Kidney capillary endothelial cell (primary cell): ENCODE results near the gene ZNF12.
"Not testable (repeated sequence)": the region's sequence is repeated elsewhere in the genome, so short reads cannot be mapped to it uniquely, and the experiment has no call there.

Source experiments
- DNase-seq: peaks from one replicate; pipeline ENCODE4 v3.0.0-alpha.2; 2018; ENCODE audit warnings: low spot score

The ZNF12 gene

DNA sequence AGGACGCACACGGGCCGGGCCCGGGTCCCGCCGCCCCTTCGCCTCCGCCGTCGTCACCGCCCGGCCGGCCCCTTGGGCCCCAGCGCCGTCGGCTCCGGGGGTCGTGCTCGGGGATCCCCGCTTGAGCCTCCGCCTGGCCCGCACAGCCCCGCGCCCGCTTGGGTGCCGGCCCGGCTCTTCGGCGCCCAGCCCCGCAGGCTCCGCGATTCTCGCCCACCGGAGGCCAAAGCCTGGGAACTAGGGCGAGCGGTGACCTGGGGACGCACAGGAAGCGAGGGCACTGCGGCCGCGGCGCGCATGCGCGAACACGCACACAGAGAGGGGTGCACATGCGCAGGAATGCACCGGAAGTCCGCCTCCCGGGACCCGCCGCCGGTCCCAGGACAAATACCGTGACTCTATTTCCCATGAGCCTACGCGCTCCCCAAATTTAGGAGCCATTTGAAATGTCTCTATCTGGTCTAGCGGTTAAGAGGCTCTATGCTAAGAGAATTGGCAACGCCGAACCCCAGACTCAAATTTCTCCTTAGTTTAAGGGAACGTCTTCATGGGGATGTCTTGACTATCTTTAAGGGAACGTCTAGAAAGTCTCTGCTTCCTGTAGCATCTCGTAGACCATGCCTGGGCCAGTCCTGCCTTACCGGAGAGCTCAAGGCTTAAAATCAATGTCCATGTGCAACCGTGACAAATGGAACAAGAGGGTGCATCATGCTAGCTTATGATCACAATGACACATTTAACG, at the start of gene ZNF12:
Gene ZNF12, minus strand, starts transcription at position 282 of the 742 bp plus-strand sequence. CDS start 1,774 bp downstream, outside the sequence.
- DNase-seq = peak; percentile 93

DNA sequence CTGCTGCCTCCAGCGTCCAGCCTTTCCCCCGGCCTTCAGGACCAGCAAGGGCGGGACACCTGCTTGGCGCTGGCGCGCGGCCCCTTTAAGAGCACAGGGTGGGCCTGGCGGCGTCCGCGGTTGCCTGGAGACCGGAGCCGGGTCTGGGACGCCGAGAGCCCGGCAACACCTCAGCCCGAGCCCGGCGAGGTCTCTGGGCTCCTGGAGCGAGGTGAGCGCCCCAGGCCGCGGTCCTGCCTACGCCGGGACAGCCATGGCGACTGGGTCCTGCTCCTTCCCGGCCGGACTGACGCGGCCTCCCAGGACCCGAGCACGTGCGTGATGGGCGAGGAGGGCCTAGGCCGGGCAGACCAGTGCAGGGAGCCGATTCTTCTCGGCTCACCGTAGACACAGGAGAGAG, 47.2 kb upstream of the ZNF12 start, which contains the start of gene RSPH10B2:
Gene RSPH10B2, plus strand, starts transcription at position 140 of the 400 bp plus-strand sequence. CDS start 3,575 bp downstream, outside the sequence.
- DNase-seq = not testable (repeated sequence)

DNA sequence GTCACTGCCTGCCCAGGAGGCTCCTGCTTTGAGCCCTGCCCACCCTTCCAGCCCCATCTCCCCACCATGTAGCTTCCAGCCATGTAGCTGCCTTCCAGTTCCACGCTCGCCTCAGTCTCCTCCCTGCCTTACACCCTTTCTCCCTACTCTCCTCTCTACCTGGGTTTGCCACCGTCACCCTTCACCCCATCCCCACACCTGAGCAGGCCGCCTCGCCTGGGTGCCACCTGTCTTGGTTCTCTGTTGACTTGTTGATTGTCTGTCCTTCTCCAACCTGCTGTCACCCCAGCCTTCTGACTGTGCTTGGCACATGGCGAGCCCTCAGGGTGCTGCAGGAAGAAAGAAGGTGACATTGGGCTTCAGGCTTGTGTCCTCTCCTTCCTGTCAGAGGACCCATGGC, 43.4 kb upstream of the ZNF12 start:
- not testable (repeated sequence) for DNase-seq

DNA sequence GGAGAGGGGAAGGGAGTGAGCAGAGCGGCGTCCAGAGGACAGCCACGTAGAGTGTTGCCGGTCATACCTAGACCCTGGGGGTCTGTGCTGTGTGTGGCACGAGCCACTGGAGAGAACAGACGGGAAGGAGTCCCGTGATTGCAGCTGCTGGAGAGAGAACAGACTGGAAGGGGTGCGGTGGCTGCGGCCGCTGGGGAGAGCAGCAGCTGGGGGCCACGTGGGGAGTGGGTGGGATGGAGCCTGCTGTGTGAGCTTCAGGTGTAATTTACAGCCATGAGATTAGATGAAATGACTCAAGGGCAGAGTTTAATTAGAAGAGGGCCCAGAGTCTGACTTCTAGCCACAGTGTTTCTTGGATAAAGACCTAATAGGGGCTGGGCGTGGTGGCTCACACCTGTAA, 42.6 kb upstream of the ZNF12 start:
- DNase-seq = not testable (repeated sequence)

GRCh38 chr7:6744410-6745100, 37.8 kb upstream of the ZNF12 start:
- not testable (repeated sequence) for DNase-seq

GRCh38 chr7:6738415-6738814, 31.7 kb upstream of the ZNF12 start:
- DNase-seq = not testable (repeated sequence)

DNA sequence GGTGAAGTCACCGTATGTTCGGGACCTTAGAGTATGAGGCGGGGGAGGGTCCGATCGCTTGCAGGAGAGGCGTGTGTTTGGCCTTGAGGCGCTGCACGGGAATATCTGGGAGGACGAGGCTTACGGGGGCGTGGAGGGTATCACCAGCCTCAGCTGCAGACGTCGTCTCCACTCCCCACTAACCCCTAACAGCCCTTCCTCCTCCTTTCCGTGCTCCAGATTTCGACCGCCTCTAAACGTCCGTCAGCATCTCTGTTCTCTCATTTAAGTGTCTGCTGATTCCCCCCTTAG, 23.5 kb upstream of the ZNF12 start:
- DNase-seq = no peak

- DNase-seq = peak; percentile 81
Observed at GRCh38 chr7:6729492-6730342, 23.0 kb upstream of the ZNF12 start.

DNA sequence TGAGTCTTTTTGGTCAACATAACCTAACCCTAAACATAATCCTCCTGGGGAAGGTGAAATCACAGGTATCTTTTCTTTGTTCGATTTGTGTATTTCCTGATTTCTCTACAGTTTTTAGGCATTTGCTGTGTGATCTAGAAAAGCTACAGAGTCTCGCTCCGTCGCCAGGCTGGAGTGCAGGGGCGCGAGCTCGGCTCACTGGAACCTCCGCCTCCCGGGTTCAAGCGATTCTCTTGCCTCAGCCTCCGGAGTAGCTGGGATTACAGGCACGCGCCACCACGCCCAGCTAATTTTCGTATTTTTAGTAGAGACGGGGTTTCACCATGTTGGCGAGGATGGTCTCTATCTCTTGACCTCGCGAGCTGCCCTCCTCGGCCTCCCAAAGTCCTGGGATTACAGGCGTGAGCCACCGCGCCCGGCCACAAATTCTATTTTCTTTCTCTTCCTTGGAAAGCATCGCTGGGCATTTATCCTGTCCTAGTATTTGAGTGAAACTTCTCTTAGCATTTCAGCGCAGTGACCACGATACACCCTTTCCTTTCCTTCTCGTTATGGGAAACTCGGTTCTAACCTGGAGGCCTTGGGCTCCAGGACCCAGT, 22.2 kb upstream of the ZNF12 start:
- DNase-seq = not testable (repeated sequence)

DNA sequence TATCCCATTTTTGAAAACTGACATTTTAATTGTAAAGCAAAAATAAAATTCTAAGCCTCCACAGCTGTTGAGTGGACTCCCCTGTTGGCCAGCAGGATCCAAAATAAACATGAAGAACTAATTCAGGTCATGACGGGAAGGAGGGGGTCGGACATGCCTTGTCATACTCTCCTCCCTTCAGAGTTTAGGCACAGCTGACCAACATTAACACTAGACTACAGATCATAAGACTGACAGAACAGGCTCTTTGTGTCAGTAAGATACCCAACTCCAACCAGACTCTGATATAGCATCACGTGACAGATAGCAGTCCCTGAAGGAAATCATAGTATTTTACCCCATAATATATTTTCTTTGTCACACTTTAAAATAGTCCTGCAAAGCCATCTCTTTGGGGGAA, 20.9 kb upstream of the ZNF12 start:
- no peak for DNase-seq

DNA sequence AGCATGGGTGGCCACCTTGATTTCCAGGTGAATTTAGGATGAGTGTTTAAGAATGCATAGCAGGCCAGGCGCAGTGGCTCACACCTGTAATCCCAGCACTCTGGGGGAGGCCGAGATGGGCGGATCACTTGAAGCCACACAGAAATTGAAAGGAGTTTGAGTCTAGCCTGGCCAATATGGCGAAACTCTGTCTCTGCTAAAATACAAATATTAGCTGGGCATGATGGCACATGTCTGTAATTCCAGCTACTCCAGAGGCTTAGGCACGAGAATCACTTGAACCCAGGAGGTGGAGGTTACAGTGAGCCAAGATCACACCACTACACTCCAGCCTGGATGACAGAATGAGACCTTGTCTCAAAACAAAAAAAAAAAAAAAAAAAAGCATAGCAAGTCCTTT, 19.6 kb upstream of the ZNF12 start:
- DNase-seq = not testable (repeated sequence)

DNA sequence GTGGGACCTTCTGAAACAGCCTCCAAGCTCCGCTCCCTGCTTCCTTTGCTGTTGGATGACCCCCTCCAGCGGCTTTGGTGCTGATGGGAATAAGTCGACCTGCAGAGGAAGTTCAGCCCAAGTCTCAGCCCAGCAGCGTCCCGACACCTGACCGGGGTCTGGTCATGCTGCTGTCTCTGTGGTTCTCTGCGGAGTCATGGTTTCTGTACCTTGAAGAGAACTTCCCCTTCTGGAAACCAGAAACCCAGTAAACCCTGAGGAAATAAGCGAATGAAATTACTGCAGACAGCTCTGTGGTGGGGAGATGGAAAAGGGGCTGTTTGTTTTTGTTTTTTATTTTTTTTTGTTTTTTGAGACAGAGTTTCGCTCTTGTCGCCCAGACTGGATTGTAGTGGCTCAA, 18.3 kb upstream of the ZNF12 start:
- no peak for DNase-seq

GRCh38 chr7:6724351-6724750, 17.6 kb upstream of the ZNF12 start:
- DNase-seq = not testable (repeated sequence)

GRCh38 chr7:6718124-6718523, 11.4 kb upstream of the ZNF12 start:
- no peak for DNase-seq

GRCh38 chr7:6715898-6716297, 9.2 kb upstream of the ZNF12 start:
- DNase-seq = not testable (repeated sequence)

GRCh38 chr7:6714360-6714759, 7.6 kb upstream of the ZNF12 start:
- no peak for DNase-seq

GRCh38 chr7:6709808-6710207, 3.1 kb upstream of the ZNF12 start:
- DNase-seq = no peak

GRCh38 chr7:6708304-6708703, 1.6 kb upstream of the ZNF12 start:
- DNase-seq = no peak

DNA sequence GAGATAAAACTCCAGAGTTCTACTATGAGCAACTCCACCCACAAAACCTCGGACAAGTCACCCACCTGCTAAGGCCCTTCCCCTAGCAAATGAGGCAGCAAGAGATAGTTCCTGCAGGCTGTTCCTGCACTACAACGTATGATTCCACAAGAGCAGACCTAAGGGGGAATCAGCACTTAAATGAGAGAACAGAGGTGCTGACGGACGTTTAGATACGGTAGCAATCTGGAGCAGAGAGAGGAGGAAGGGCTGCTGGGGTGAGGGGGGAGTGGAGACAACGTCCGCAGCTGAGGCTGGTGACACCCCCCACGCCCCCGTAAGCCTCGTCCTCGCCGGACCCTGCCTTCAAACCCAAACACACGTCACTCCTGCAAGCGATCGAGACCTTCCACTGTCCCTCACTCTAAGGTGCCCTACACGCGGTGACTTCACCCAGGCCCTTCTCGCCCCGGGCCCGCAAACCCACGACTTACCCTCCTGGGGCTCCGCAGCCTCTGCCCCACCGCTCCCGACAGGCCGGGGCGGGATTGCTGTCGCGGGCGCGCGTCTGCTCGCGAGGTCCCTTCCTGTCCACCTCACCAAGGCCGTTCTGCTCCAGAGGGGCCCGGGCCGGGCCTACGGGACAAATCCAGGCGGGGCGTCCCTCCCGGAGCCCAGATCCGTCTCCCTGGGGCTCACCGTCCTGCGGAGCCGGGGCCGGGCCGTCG, 635 bp downstream of the ZNF12 start:
- peak; percentile 27 for DNase-seq

GRCh38 chr7:6701860-6702259, 4.9 kb downstream of the ZNF12 start:
- DNase-seq = no peak

DNA sequence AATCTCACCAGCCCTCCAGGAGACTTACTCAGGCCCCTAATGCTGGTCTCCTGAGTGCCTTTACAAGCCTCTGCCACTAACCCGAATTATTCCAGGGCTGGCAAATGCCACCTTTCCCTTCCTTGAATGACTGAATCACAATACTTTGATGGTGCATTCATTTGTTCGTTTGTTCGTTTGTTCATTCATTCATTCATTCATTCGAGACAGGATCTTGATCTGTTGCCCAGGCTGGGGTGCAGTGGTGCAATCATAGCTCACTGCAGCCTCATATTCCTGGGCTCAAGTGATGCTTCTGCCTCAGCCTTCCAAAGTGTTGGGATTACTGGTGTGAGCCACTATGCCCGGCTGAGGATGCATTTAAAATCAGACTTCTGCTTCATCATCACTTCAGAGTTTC, 6.0 kb downstream of the ZNF12 start:
- no peak for DNase-seq
